ENCODE results near the gene PLPP6. TPM values are rescaled to one million over a fixed set of nuclear protein-coding genes. Genes with fewer than 3 reads are reported as not detected.
A peak's percentile ranks its signal among the peaks of the same experiment; 100 is the strongest.
"Not testable (repeated sequence)": the region's sequence is repeated elsewhere in the genome, so short reads cannot be mapped to it uniquely, and the experiment has no call there.

The PLPP6 gene
- total and polyA plus RNA-seq, 8 donors, result 5.7 to 10.5 (median 9.6) TPM

DNA sequence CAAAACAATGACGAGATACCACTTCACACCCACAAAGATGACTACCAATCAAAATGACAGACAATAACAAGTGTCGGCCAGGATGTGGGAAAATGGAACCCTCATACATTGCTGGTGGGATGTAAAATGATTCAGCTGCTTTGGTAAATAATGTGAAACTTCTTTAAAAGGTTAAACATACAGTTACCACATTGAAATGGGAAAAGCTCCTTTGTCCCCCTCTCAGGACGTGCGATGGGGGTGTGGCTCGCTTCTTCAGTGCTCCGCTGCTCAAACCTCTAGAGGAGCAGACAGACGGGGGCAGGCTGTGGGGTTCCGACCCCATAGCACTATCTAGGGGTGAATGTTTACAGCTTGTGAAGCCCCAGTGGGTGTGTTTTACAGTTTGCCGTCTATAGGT, 8.0 kb upstream of the PLPP6 start:
- Histone ChIP-seq H3K4me3 (no peak overlapping the region), H3K27me3 (no peaks in the 10 kb centered on the region), H3K27ac (no peak overlapping the region), H3K4me1 (peaks cover 0 to 9% of the 10 kb centered on the region in 2 donors), H3K36me3 (peaks cover 0 to 4% of the 10 kb centered on the region in 2 donors), H3K9me3 (no peaks in the 10 kb centered on the region)
- TF ChIP-seq, protein P1, sequence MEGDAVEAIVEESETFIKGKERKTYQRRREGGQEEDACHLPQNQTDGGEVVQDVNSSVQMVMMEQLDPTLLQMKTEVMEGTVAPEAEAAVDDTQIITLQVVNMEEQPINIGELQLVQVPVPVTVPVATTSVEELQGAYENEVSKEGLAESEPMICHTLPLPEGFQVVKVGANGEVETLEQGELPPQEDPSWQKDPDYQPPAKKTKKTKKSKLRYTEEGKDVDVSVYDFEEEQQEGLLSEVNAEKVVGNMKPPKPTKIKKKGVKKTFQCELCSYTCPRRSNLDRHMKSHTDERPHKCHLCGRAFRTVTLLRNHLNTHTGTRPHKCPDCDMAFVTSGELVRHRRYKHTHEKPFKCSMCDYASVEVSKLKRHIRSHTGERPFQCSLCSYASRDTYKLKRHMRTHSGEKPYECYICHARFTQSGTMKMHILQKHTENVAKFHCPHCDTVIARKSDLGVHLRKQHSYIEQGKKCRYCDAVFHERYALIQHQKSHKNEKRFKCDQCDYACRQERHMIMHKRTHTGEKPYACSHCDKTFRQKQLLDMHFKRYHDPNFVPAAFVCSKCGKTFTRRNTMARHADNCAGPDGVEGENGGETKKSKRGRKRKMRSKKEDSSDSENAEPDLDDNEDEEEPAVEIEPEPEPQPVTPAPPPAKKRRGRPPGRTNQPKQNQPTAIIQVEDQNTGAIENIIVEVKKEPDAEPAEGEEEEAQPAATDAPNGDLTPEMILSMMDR (IDR thresholded peaks at IDR 0.05), result no peak
- DNase-seq (peak in 1 of 4 donors; percentile 54), ATAC-seq (no peak)
- intact Hi-C loops (cut with DNase I), result no loop called here

DNA sequence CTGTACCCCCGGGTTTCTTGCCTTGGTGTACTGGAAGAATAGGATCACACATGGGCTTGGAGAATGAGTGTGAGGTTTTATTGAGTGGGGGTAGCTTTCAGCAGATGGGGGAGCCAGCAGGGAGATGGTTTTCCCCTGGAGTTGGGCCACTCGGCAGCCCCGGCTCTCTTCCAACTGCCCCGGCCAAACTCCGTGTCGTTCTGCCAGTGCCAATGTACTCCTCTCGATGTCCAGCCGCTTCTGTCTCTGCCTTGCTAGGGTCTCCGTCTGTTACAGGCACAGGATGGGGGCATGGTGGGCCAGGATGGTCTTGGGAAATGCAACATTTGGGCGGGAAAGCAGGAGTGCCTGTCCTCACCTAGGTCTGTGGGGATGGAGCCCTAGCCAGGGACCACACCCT, 7.6 kb upstream of the PLPP6 start:
- H3K4me3 ChIP-seq, result no peak overlapping the region
- H3K36me3 ChIP-seq, result peaks cover 0 to 4% of the 10 kb centered on the region in 2 donors
- H3K27me3 ChIP-seq, result no peaks in the 10 kb centered on the region
- H3K4me1 ChIP-seq, result peaks cover 0 to 9% of the 10 kb centered on the region in 2 donors
- DNase-seq (peak in 1 of 4 donors; percentile 52), ATAC-seq (no peak)
- H3K9me3 ChIP-seq, result no peaks in the 10 kb centered on the region
- TF ChIP-seq, protein P1 (IDR thresholded peaks at IDR 0.05), result no peak
- H3K27ac ChIP-seq, result no peak overlapping the region
- intact Hi-C loops (cut with DNase I), result no loop called here

DNA sequence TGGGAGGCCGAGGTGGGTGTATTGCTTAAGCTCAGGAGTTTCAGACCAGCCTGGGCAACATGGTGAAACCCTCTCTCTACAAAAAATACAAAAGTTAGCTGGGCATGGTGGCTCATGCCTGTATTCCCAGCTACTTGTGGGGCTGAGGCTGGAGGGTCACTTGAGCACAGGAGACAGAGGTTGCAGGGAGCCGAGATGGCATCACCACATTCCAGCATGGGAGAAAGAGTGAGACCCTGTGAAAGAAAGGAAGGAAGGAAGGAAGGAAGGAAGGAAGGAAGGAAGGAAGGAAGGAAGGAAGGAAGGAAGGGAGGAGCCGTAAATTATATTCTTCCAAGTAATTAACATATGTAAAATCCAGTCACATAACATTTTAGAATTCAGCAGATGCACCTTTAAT, 5.9 kb upstream of the PLPP6 start:
- DNase-seq; intact Hi-C loops (cut with DNase I); H3K4me3 ChIP-seq; ATAC-seq; H3K27ac ChIP-seq; H3K27me3 ChIP-seq; H3K9me3 ChIP-seq; H3K36me3 ChIP-seq: not testable (repeated sequence)
- peaks cover 0 to 12% of the 10 kb centered on the region in 2 donors for H3K4me1 ChIP-seq

DNA sequence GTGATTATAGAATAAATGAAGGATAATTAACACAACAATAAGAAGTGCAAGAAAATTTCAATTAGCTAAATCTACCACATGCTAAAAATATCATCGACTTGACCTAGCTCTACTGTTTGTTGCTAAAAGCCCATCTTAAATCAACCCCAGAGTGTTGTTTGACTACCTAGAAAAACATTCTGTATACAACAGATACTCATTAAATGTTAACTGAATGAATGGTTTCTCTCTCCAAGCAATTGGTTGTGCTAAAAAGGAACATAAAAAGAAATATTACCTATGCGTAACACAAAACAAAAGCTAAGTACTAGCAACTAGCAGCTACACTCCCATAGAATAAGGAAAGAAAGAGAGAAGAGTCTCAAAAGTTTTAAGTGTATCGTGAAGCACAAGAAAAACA, 5.5 kb upstream of the PLPP6 start:
- TF ChIP-seq, protein P1 (IDR thresholded peaks at IDR 0.05), result no peak
- H3K4me1 ChIP-seq, result peaks cover under 1 to 16% of the 10 kb centered on the region in 2 donors
- H3K9me3 ChIP-seq, result no peaks in the 10 kb centered on the region
- no peak overlapping the region for H3K27ac ChIP-seq
- DNase-seq (no peak), ATAC-seq (no peak)
- H3K36me3 ChIP-seq, result peaks cover 0 to 4% of the 10 kb centered on the region in 2 donors
- H3K4me3 ChIP-seq, result no peak overlapping the region
- intact Hi-C loops (cut with DNase I), result no loop called here
- H3K27me3 ChIP-seq, result no peaks in the 10 kb centered on the region

DNA sequence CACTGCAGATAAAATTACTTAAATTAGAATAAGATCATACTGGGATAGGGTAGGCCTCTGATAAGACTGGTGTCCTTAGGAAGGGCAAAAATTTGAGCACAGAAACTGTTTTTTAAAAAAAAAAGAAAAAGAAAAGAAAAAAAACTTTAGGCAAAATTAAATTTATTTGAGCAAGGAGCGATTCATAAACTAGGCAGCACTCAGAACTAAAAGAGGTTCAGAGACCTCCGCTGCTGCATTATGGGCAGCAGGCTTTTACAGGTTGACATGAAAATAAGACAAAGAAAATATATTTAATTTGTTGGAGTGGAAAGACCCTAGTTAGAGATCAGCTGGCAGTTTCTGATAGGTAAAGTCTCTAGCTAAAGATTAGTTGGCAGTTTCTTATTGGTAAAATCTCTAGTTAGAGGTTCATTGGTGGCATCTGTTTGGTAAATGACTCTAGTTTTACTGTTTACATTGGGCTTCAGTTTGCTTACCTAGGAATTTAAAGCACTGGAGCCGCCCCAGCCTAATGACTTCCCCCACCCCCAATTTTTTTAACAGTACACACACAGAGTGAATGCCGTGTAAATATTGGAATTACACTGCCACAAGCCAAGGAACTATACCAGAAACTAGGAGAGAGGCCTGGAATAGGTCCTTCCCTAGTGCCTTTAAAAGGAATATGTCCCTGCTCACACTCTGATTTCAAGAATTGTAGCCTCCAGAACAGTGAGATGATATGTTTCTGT, 4.5 kb upstream of the PLPP6 start:
- DNase-seq (no peak), ATAC-seq (peak; percentile 53)
- Histone ChIP-seq H3K4me3 (no peak overlapping the region), H3K9me3 (no peaks in the 10 kb centered on the region), H3K4me1 (peaks cover 3 to 22% of the 10 kb centered on the region in 2 donors), H3K36me3 (peaks cover 0 to 4% of the 10 kb centered on the region in 2 donors), H3K27me3 (no peaks in the 10 kb centered on the region), H3K27ac (peak overlapping the region; percentile 21 to 27)
- TF ChIP-seq, protein P1 (IDR thresholded peaks at IDR 0.05), result no peak
- intact Hi-C loops (cut with DNase I), result no loop called here

DNA sequence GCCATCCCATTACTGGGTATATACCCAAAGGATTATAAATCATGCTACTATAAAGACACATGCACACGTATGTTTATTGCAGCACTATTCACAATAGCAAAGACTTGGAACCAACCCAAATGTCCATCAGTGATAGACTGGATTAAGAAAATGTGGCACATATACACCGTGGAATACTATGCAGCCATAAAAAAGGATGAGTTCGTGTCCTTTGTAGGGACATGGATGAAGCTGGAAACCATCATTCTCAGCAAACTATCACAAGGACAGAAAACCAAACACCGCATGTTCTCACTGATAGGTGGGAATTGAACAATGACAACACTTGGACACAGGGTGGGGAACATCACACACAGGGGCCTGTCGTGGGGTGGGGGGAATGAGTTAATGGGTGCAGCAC, 1.4 kb upstream of the PLPP6 start:
- H3K27me3 ChIP-seq; H3K27ac ChIP-seq; H3K4me3 ChIP-seq; DNase-seq; H3K9me3 ChIP-seq; ATAC-seq; H3K36me3 ChIP-seq; intact Hi-C loops (cut with DNase I): not testable (repeated sequence)
- H3K4me1 ChIP-seq, result peaks cover 13 to 53% of the 10 kb centered on the region in 2 donors

All from left lung (tissue), 10 donors.